K562 (cell line): ENCODE results near the gene HPSE2. TPM values are rescaled to one million over a fixed set of nuclear protein-coding genes. Genes with fewer than 3 reads are reported as not detected.

ENCODE experiments used
- CBX8 ChIP-seq: fragments of 200-600 bp; sonication (generic); IDR thresholded peaks from 2 replicates; pipeline ENCODE4 v1.6.1; 2012; ENCODE audit warnings: borderline replicate concordance, mixed run types, low read depth, mild to moderate bottlenecking, moderate library complexity, mixed read lengths, low read length, control low read depth, inconsistent platforms; ENCODE audit not compliant: poor library complexity, severe bottlenecking; ENCODE audit errors: extremely low read depth
- MAFG ChIP-seq: fragments of 450-650 bp; conservative IDR thresholded peaks from 2 replicates; pipeline ENCODE4 v1.6.1; 2016; ENCODE audit warnings: missing genetic modification characterization, missing compliant biosample characterization
- SUPT5H ChIP-seq: fragments of 450-650 bp; IDR thresholded peaks from 2 replicates; pipeline ENCODE4 v1.6.1; 2016
- ZNF384 ChIP-seq: IDR thresholded peaks from 2 replicates; pipeline ENCODE4 v1.6.1; 2012; ENCODE audit warnings: low read depth, low read length, improper control_type of control experiment
- polyA plus RNA-seq, 8 experiments: library from polyadenylated mRNA; depleted of rRNA in 4 of 8; stranded (reverse) in 5 of 8; unstranded in 3 of 8; fragments of >200 nt; fragmentation: Nextera tagmentation in 2 of 8; fragmentation: Illumina TruSeq in 1 of 8; extraction: Ambion mirVana in 2 of 8; extraction: Trizol in 1 of 8; gene quantifications; 2 replicates each; pipeline versions ENCODE4 v1.2.1 to v1.2.3, GENCODE V29; 2011 to 2014; ENCODE audit warnings: inconsistent platforms in 1 of 8, missing spikeins in 1 of 8
- total RNA-seq, 7 experiments: library from RNA; depleted of rRNA in 6 of 7; stranded (reverse); fragments of >200 nt in 6 of 7; fragmentation: Illumina TruSeq in 2 of 7; extraction: Trizol in 2 of 7; gene quantifications; 2 replicates each; pipeline versions ENCODE4 v1.2.1 to v1.2.3, GENCODE V29; 2011 to 2021; ENCODE audit warnings: low replicate concordance in 1 of 7
- TF ChIP-seq, protein P1 (sequence below): fragments of 450-650 bp; IDR thresholded peaks from 2 replicates; pipeline ENCODE4 v1.6.1; 2014; ENCODE audit warnings: low read depth, mild to moderate bottlenecking, moderate library complexity, borderline replicate concordance
- TF ChIP-seq, protein P2 (sequence below): sonication (generic); formaldehyde crosslinking; IDR thresholded peaks from 2 replicates; pipeline ENCODE4 v1.4.0; 2020; ENCODE audit warnings: mild to moderate bottlenecking, missing genetic modification reagents
- TF ChIP-seq, protein P3 (sequence below): fragments of 450-650 bp; IDR thresholded peaks from 2 replicates; pipeline ENCODE4 v1.6.1; 2016; ENCODE audit warnings: low read depth, mild to moderate bottlenecking, moderate library complexity

Gene HPSE2
- total and polyA plus RNA-seq, 9 of the 15 experiments (the other 6 are each of a cell fraction or from before 2014, with no cell fraction given), result 0.03 to 0.10 (median 0.04) TPM; not detected in 2

DNA sequence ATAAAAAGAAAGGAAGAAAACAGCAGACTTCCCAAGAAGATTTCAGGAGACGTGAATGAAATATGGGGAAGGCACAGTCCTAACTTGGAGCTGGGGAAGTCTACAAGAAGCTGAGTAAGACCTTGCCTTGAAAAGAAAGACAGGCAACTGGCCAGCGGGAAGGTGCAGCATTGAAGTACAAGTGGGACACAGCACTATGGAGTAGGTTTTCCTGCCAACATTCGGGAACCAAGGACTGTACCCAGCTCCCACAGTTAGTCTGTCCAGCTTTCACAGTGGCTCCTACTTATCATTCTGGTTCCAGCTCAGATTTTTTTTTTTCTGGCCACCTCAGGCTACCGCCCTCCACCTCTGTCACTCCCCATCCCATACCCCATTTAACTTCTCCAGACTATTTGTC lies 798.9 kb downstream of the HPSE2 start (continued):
- TF ChIP-seq, protein P1, sequence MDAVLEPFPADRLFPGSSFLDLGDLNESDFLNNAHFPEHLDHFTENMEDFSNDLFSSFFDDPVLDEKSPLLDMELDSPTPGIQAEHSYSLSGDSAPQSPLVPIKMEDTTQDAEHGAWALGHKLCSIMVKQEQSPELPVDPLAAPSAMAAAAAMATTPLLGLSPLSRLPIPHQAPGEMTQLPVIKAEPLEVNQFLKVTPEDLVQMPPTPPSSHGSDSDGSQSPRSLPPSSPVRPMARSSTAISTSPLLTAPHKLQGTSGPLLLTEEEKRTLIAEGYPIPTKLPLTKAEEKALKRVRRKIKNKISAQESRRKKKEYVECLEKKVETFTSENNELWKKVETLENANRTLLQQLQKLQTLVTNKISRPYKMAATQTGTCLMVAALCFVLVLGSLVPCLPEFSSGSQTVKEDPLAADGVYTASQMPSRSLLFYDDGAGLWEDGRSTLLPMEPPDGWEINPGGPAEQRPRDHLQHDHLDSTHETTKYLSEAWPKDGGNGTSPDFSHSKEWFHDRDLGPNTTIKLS, result no peak
- TF ChIP-seq, protein P2, sequence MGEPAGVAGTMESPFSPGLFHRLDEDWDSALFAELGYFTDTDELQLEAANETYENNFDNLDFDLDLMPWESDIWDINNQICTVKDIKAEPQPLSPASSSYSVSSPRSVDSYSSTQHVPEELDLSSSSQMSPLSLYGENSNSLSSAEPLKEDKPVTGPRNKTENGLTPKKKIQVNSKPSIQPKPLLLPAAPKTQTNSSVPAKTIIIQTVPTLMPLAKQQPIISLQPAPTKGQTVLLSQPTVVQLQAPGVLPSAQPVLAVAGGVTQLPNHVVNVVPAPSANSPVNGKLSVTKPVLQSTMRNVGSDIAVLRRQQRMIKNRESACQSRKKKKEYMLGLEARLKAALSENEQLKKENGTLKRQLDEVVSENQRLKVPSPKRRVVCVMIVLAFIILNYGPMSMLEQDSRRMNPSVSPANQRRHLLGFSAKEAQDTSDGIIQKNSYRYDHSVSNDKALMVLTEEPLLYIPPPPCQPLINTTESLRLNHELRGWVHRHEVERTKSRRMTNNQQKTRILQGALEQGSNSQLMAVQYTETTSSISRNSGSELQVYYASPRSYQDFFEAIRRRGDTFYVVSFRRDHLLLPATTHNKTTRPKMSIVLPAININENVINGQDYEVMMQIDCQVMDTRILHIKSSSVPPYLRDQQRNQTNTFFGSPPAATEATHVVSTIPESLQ, result no peak
- TF ChIP-seq MAFG (tag), result no peak
- no peak for TF ChIP-seq CBX8
- TF ChIP-seq, protein P3, sequence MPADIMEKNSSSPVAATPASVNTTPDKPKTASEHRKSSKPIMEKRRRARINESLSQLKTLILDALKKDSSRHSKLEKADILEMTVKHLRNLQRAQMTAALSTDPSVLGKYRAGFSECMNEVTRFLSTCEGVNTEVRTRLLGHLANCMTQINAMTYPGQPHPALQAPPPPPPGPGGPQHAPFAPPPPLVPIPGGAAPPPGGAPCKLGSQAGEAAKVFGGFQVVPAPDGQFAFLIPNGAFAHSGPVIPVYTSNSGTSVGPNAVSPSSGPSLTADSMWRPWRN, result no peak
- TF ChIP-seq ZNF384, result no peak
- TF ChIP-seq SUPT5H, result no peak
